ENCODE results near the gene SMYD3. TPM values are rescaled to one million over a fixed set of nuclear protein-coding genes. Genes with fewer than 3 reads are reported as not detected.

Gene SMYD3
- total and polyA plus RNA-seq, 2 donors (not counting 3 experiments of a cell fraction or from before 2014, with no cell fraction given): 16.0 to 32.1 TPM

GRCh38 chr1:246080031-246080430 lies 427.0 kb downstream of the SMYD3 start:
- no peak overlapping the region for H3K9ac ChIP-seq (replicated peaks; ENCODE audit: extremely low read depth, insufficient read depth, low read length)
- no peak for FAIRE-seq
- H3K9me3 ChIP-seq (replicated peaks; ENCODE audit: control insufficient read depth, insufficient read depth, low read length): no peaks in the 10 kb centered on the region
- H3K9me1 ChIP-seq (replicated peaks; ENCODE audit: control insufficient read depth, extremely low read depth, insufficient read depth, low read length): no peaks in the 10 kb centered on the region
- H3K79me2 ChIP-seq (ENCODE audit: control insufficient read depth, insufficient read depth, low read length): no peaks in the 10 kb centered on the region
- H4K20me1 ChIP-seq (replicated peaks; ENCODE audit: control insufficient read depth, extremely low read depth, insufficient read depth, low read length): no peaks in the 10 kb centered on the region
- H3K27me3 ChIP-seq (ENCODE audit: control insufficient read depth in 2 of 2, insufficient read depth in 2 of 2, low read length in 2 of 2): no peaks in the 10 kb centered on the region
- H3K27ac ChIP-seq (ENCODE audit: insufficient read depth, low read depth, low read length): no peak overlapping the region
- no peak for DNase-seq (ENCODE audit: low read depth, low spot score)
- no peak overlapping the region for H3K4me3 ChIP-seq (replicated peaks in 1 of 3; ENCODE audit: insufficient read depth in 1 of 3, low read depth in 1 of 3, low read length in 3 of 3)
- no TSS peak for BruUV-seq (replicated peaks)
- intact Hi-C loops (cut with micrococcal nuclease) (no loop called here), dilution Hi-C loops (cut with MboI; ENCODE audit: extremely low pct_ligation_motif_present, low sequenced_read_pairs) (no loop called here)
- no peak for TF ChIP-seq FOS (IDR thresholded peaks at IDR 0.05; ENCODE audit: borderline replicate concordance, insufficient read depth, low read length)
- no peak for TF ChIP-seq JUN (IDR thresholded peaks at IDR 0.05; ENCODE audit: borderline replicate concordance, insufficient read depth, insufficient read length, low read depth)
- no peak for TF ChIP-seq MYC (IDR thresholded peaks at IDR 0.05; ENCODE audit: low read depth, low read length)
- no peak for TF ChIP-seq CTCF (IDR thresholded peaks at IDR 0.05; ENCODE audit: extremely low read depth in 1 of 2, insufficient read depth in 1 of 2, low read depth in 1 of 2, low read length in 2 of 2)
- TF ChIP-seq GATA2 (IDR thresholded peaks at IDR 0.05; ENCODE audit: insufficient read depth, insufficient read length, low read depth, low read length): no peak
- no peak for TF ChIP-seq EZH2 (IDR thresholded peaks at IDR 0.05; ENCODE audit: borderline replicate concordance, low read depth, low read length, severe bottlenecking)
- TF ChIP-seq POLR2AphosphoS5 (IDR thresholded peaks at IDR 0.05; ENCODE audit: insufficient read depth, low read depth, low read length): no peak
- TF ChIP-seq MAX (IDR thresholded peaks at IDR 0.05; ENCODE audit: insufficient read depth, insufficient read length): no peak
- no peak for TF ChIP-seq POLR2A (IDR thresholded peaks at IDR 0.05; ENCODE audit: low read depth, low read length)
- H2AFZ ChIP-seq (ENCODE audit: low read depth, low read length): no peak overlapping the region
- CTCF ChIA-PET: interaction anchor here (1.1 kb wide), 1 partner anchor 15 kb away, joined by 3 read pairs; no protein-coding TSS in a partner anchor
- H3K4me2 ChIP-seq (ENCODE audit: insufficient read depth, low read length): no peak overlapping the region
- no peaks in the 10 kb centered on the region for H3K36me3 ChIP-seq (ENCODE audit: control insufficient read depth in 2 of 2, extremely low read depth in 1 of 2, insufficient read depth in 2 of 2, low read length in 2 of 2)
- H3K4me1 ChIP-seq (ENCODE audit: control insufficient read depth, extremely low read depth, insufficient read depth, low read length): no peaks in the 10 kb centered on the region
- POLR2A ChIA-PET: no interaction called here
